Tibial nerve (tissue), 4 donors: ENCODE data around the gene HSPG2. TPM values are rescaled to one million over a fixed set of nuclear protein-coding genes. Genes with fewer than 3 reads are reported as not detected.
A peak's percentile ranks its signal among the peaks of the same experiment; 100 is the strongest.
"Not testable (repeated sequence)": the region's sequence is repeated elsewhere in the genome, so short reads cannot be mapped to it uniquely, and the experiment has no call there.

Experiments used
- DNase-seq, 2 donors: peaks; one replicate each; pipeline ENCODE4 v3.0.0-alpha.2; 2019; ENCODE audit warnings: low spot score in 2 of 2
- H3K27ac ChIP-seq, 4 donors: fragments of 200-600 bp; sonication (generic) in 3 of 4; one replicate each; pipeline ENCODE4 v1.5.1; 2017 to 2019; ENCODE audit warnings: mild to moderate bottlenecking in 1 of 4
- H3K27me3 ChIP-seq, 2 donors: fragments of 200-600 bp; sonication (generic) in 1 of 2; one replicate each; pipeline versions ENCODE4 v1.5.1 to v1.6.0; 2017 to 2019
- H3K36me3 ChIP-seq, 3 donors: fragments of 200-600 bp; sonication (generic); one replicate each; pipeline ENCODE4 v1.5.1; 2018 to 2019
- H3K4me1 ChIP-seq, 4 donors: fragments of 200-600 bp; sonication (generic) in 3 of 4; one replicate each; pipeline ENCODE4 v1.5.1; 2017 to 2019
- H3K4me3 ChIP-seq, 4 donors: fragments of 200-600 bp; sonication (generic) in 3 of 4; one replicate each; pipeline ENCODE4 v1.5.1; 2017 to 2019; ENCODE audit warnings: mild to moderate bottlenecking in 1 of 4, moderate library complexity in 1 of 4
- H3K9me3 ChIP-seq, 4 donors: fragments of 200-600 bp; sonication (generic) in 3 of 4; one replicate each; pipeline ENCODE4 v1.5.1; 2017 to 2019
- CTCF ChIP-seq, 5 experiments: fragments of 200-600 bp in 3 of 5; fragments of 450-650 bp in 2 of 5; sonication (generic) in 3 of 5; IDR thresholded peaks; one replicate each; pipeline ENCODE4 v1.5.1; 2016 to 2019; ENCODE audit warnings: antibody characterized with exemption in 5 of 5, mild to moderate bottlenecking in 3 of 5, moderate library complexity in 2 of 5
- EP300 ChIP-seq, 2 donors: sonication (generic); formaldehyde crosslinking; IDR thresholded peaks; one replicate each; pipeline ENCODE4 v1.6.1; 2017; ENCODE audit warnings: antibody characterized with exemption in 2 of 2, mild to moderate bottlenecking in 1 of 2
- POLR2A ChIP-seq, 2 donors: fragments of 450-650 bp; IDR thresholded peaks; one replicate each; pipeline ENCODE4 v1.6.1; 2017; ENCODE audit warnings: antibody characterized with exemption in 2 of 2, mild to moderate bottlenecking in 2 of 2, moderate library complexity in 2 of 2
- WGBS, 2 donors: methylation state at CpG; one replicate each; pipeline ENCODE4 v1.1.5; 2018; 5-methylcytosine and 5-hydroxymethylcytosine counted together
- total RNA-seq, 4 donors: library from RNA; depleted of rRNA; stranded (reverse); fragments of >200 nt; gene quantifications; one replicate each; pipeline ENCODE4 v1.1.0, GENCODE V29; 2016

Gene HSPG2
- total RNA-seq, 4 donors from 2014 or later: 292 to 486 (median 404) TPM

GRCh38 chr1:21781815-21782348 is 155.2 kb downstream of the HSPG2 start:
- no peak for DNase-seq
- TF ChIP-seq EP300 (IDR thresholded peaks at IDR 0.05) (no peak), CTCF (IDR thresholded peaks at IDR 0.05) (no peak), POLR2A (IDR thresholded peaks at IDR 0.05) (no peak)
- 1% methylated on average over 17 of the region's 17 CpGs for WGBS, 2 donors
- H3K4me3 ChIP-seq: peak overlapping the region; percentile 91 to 99 (median 95)
- H3K36me3 ChIP-seq: no peaks in the 10 kb centered on the region
- H3K27ac ChIP-seq: peak overlapping the region; percentile 99 to 100 (median 100)
- H3K4me1 ChIP-seq: peaks cover 5 to 35% (median 14%) of the 10 kb centered on the region in 4 donors
- H3K27me3 ChIP-seq: no peaks in the 10 kb centered on the region
- no peaks in the 10 kb centered on the region for H3K9me3 ChIP-seq

GRCh38 chr1:21779613-21780521 is 157.2 kb downstream of the HSPG2 start:
- TF ChIP-seq POLR2A (IDR thresholded peaks at IDR 0.05): no peak
- TF ChIP-seq CTCF (IDR thresholded peaks at IDR 0.05): no peak
- TF ChIP-seq EP300 (IDR thresholded peaks at IDR 0.05): no peak
- WGBS, 2 donors: 86 to 87% methylated on average over 12 of the region's 12 CpGs
- peaks cover 5 to 49% (median 21%) of the 10 kb centered on the region in 4 donors for H3K4me1 ChIP-seq

GRCh38 chr1:21778405-21778727 is 158.7 kb downstream of the HSPG2 start:
- 93 to 97% methylated on average over 2 of the region's 2 CpGs for WGBS, 2 donors
- H3K27me3 ChIP-seq: no peaks in the 10 kb centered on the region
- peaks cover 5 to 53% (median 24%) of the 10 kb centered on the region in 4 donors for H3K4me1 ChIP-seq
- no peak overlapping the region for H3K4me3 ChIP-seq
- no peak for TF ChIP-seq POLR2A (IDR thresholded peaks at IDR 0.05)
- no peak for TF ChIP-seq CTCF (IDR thresholded peaks at IDR 0.05)
- TF ChIP-seq EP300 (IDR thresholded peaks at IDR 0.05): no peak
- no peak for DNase-seq
- no peak overlapping the region for H3K27ac ChIP-seq
- no peaks in the 10 kb centered on the region for H3K36me3 ChIP-seq
- H3K9me3 ChIP-seq: no peaks in the 10 kb centered on the region

More at GRCh38 chr1:21779613-21780521, 157.2 kb downstream of the HSPG2 start:
- Histone ChIP-seq H3K27ac (no peak overlapping the region), H3K9me3 (no peaks in the 10 kb centered on the region), H3K36me3 (no peaks in the 10 kb centered on the region), H3K4me3 (no peak overlapping the region), H3K27me3 (no peaks in the 10 kb centered on the region)
- DNase-seq: no peak

- H3K4me1 ChIP-seq: peaks cover 5 to 54% (median 23%) of the 10 kb centered on the region in 4 donors
- not testable (repeated sequence) for H3K27me3 ChIP-seq, H3K36me3 ChIP-seq, H3K9me3 ChIP-seq, DNase-seq, H3K4me3 ChIP-seq, H3K27ac ChIP-seq
- WGBS, 2 donors: 63 to 75% methylated on average over 5 of the region's 5 CpGs
Measured at GRCh38 chr1:21776925-21777324, 160.2 kb downstream of the HSPG2 start.

- H3K27me3 ChIP-seq: no peaks in the 10 kb centered on the region
- no peak for DNase-seq
- no peaks in the 10 kb centered on the region for H3K36me3 ChIP-seq
- H3K9me3 ChIP-seq: no peaks in the 10 kb centered on the region
- peak overlapping the region in 1 of 4 donors; percentile 52 for H3K27ac ChIP-seq
- TF ChIP-seq POLR2A (IDR thresholded peaks at IDR 0.05) (no peak), EP300 (IDR thresholded peaks at IDR 0.05) (no peak), CTCF (IDR thresholded peaks at IDR 0.05) (no peak)
- H3K4me1 ChIP-seq: peaks cover 0 to 46% (median 15%) of the 10 kb centered on the region in 4 donors
- H3K4me3 ChIP-seq: no peak overlapping the region
Measured at GRCh38 chr1:21775985-21776562, 161.0 kb downstream of the HSPG2 start.
